ENCODE results near the gene ABHD11.
A peak's percentile ranks its signal among the peaks of the same experiment; 100 is the strongest.

The ABHD11 gene

GRCh38 chr7:73773700-73774517 lies 35.3 kb upstream of the ABHD11 start:
- H3K27ac ChIP-seq, result no peak overlapping the region
- TF ChIP-seq CTCF (IDR thresholded peaks at IDR 0.05; ENCODE audit: low read depth, low read length), result no peak
- no peak for DNase-seq
- no peaks in the 10 kb centered on the region for H3K27me3 ChIP-seq (ENCODE audit: insufficient read depth, low read depth, severe bottlenecking)
- no peaks in the 10 kb centered on the region for H3K9me3 ChIP-seq (ENCODE audit: severe bottlenecking)
- H3K4me3 ChIP-seq (ENCODE audit: low read depth, low read length), result no peak overlapping the region
- H3K36me3 ChIP-seq, result no peaks in the 10 kb centered on the region

- Histone ChIP-seq H3K36me3 (no peaks in the 10 kb centered on the region), H3K27ac (no peak overlapping the region), H3K27me3 (ENCODE audit: insufficient read depth, low read depth, severe bottlenecking) (no peaks in the 10 kb centered on the region), H3K9me3 (ENCODE audit: severe bottlenecking) (no peaks in the 10 kb centered on the region), H3K4me3 (ENCODE audit: low read depth, low read length) (peak overlapping the region; percentile 45)
- TF ChIP-seq CTCF (IDR thresholded peaks at IDR 0.05; ENCODE audit: low read depth, low read length), result no peak
- no peak for DNase-seq
These were observed 32.5 kb upstream of the ABHD11 start for GRCh38 chr7:73770860-73771670.

GRCh38 chr7:73770002-73770859 lies 31.6 kb upstream of the ABHD11 start, which contains the start of gene CLDN3:
TSS of gene CLDN3 (minus strand) at chr7:73770270. CDS start at chr7:73770049, 221 bp downstream.
- no peak for TF ChIP-seq CTCF (IDR thresholded peaks at IDR 0.05; ENCODE audit: low read depth, low read length)
- H3K27me3 ChIP-seq (ENCODE audit: insufficient read depth, low read depth, severe bottlenecking), result no peaks in the 10 kb centered on the region
- no peaks in the 10 kb centered on the region for H3K36me3 ChIP-seq
- H3K4me3 ChIP-seq (ENCODE audit: low read depth, low read length), result peak within 1 kb of the TSS; percentile 45
- H3K9me3 ChIP-seq (ENCODE audit: severe bottlenecking), result no peaks in the 10 kb centered on the region
- peak within 1 kb of the TSS; percentile 61 for H3K27ac ChIP-seq
- DNase-seq, result peak; percentile 87

GRCh38 chr7:73769481-73770001 lies 30.9 kb upstream of the ABHD11 start:
- no peaks in the 10 kb centered on the region for H3K36me3 ChIP-seq
- peak overlapping the region; percentile 45 for H3K4me3 ChIP-seq (ENCODE audit: low read depth, low read length)
- peak overlapping the region; percentile 61 for H3K27ac ChIP-seq

More at GRCh38 chr7:73769481-73770001, 30.9 kb upstream of the ABHD11 start:
- TF ChIP-seq CTCF (IDR thresholded peaks at IDR 0.05; ENCODE audit: low read depth, low read length), result no peak
- no peak for DNase-seq
- Histone ChIP-seq H3K9me3 (ENCODE audit: severe bottlenecking) (no peaks in the 10 kb centered on the region), H3K27me3 (ENCODE audit: insufficient read depth, low read depth, severe bottlenecking) (no peaks in the 10 kb centered on the region)
